COLO668 (cell line): ENCODE results near the gene NTN3.

Source experiments
- DNase-seq: peaks from one replicate; lab custom pipeline; 2025; ENCODE audit not compliant: unreplicated experiment; lab: John Stamatoyannopoulos, UW

NTN3 gene

GRCh38 chr16:2465653-2466415 is 5.3 kb upstream of the NTN3 start:
- no peak for DNase-seq

- no peak for DNase-seq
Measured at GRCh38 chr16:2466667-2467527, 4.2 kb upstream of the NTN3 start.

- peak; percentile 91 for DNase-seq
Measured at GRCh38 chr16:2467528-2468232, 3.4 kb upstream of the NTN3 start.

- peak; percentile 76 for DNase-seq
Measured at GRCh38 chr16:2468233-2468724, 2.8 kb upstream of the NTN3 start.

GRCh38 chr16:2468725-2469398 is 2.2 kb upstream of the NTN3 start:
- peak; percentile 93 for DNase-seq

GRCh38 chr16:2469399-2470233 is 1.5 kb upstream of the NTN3 start:
- peak; percentile 21 for DNase-seq

GRCh38 chr16:2470234-2470601 is 879 bp upstream of the NTN3 start:
- no peak for DNase-seq

- DNase-seq, result peak; percentile 16
Measured at GRCh38 chr16:2470603-2471015, 488 bp upstream of the NTN3 start.

GRCh38 chr16:2471653-2472487 is 773 bp downstream of the NTN3 start:
- no peak for DNase-seq

GRCh38 chr16:2472488-2472864 is 1.4 kb downstream of the NTN3 start:
- no peak for DNase-seq

GRCh38 chr16:2472885-2473445 is 1.9 kb downstream of the NTN3 start:
- peak; percentile 13 for DNase-seq

GRCh38 chr16:2473446-2473926 is 2.4 kb downstream of the NTN3 start:
- DNase-seq, result peak; percentile 54

- DNase-seq, result peak; percentile 74
Measured at GRCh38 chr16:2473999-2474876, 3.1 kb downstream of the NTN3 start.

GRCh38 chr16:2474877-2475412 is 3.8 kb downstream of the NTN3 start, which contains the start of gene TBC1D24:
Gene TBC1D24 (plus strand): TSS chr16:2475127. CDS start chr16:2496149, 21,022 bp downstream.
- peak; percentile 91 for DNase-seq

- peak; percentile 65 for DNase-seq
Measured at GRCh38 chr16:2475413-2476344, 4.6 kb downstream of the NTN3 start.

GRCh38 chr16:2476345-2476720 is 5.2 kb downstream of the NTN3 start:
- no peak for DNase-seq
